K562 (cell line): ENCODE data around the gene UBXN4. TPM values are rescaled to one million over a fixed set of nuclear protein-coding genes. Genes with fewer than 3 reads are reported as not detected.

Experiments used
- ATAC-seq: fragments of 200-7000 bp; cut with Tn5 transposase; 3 replicates; pipeline ENCODE4 v1.9.1; 2020; ENCODE audit warnings: moderate library complexity
- BruUV-seq: library from RNA; stranded (reverse); fragments of 400-500 nt; replicated peaks from 2 replicates; lab custom pipeline; 2021; lab: Mats Ljungman, UMichigan
- CTCF ChIA-PET: fragments of 300-600 bp; formaldehyde crosslinking; extraction: SDS; loops from one replicate; lab custom pipeline; 2021; ENCODE audit warnings: low intra/inter-chr PET ratio; lab: Yijun Ruan, JAX
- POLR2A ChIA-PET: fragments of 300-600, 350-650 bp; sonication (Branson Sonifier 250); formaldehyde crosslinking; extraction: SDS; loops from one replicate; lab custom pipeline; 2021; ENCODE audit warnings: antibody characterized with exemption, inconsistent platforms; lab: Yijun Ruan, JAX
- DNase-seq, 4 experiments: peaks; one replicate each; pipeline versions ENCODE4 v3.0.0 to v3.0.0-alpha.2; 2011 to 2018; ENCODE audit warnings: low spot score in 3 of 4, mixed read lengths in 3 of 4; ENCODE audit errors: extremely low read depth in 1 of 4
- FAIRE-seq: peaks from 2 replicates; lab custom pipeline; 2011; peaks lifted over from hg19 to GRCh38; lab: Jason Lieb, UNC
- H2AFZ ChIP-seq: 2 replicates; pipeline ENCODE4 v1.6.0; 2011; ENCODE audit warnings: low read depth, low read length, control low read depth, inconsistent platforms
- H3K27ac ChIP-seq: fragments of 200-600 bp; 3 replicates; pipeline ENCODE4 v1.8.0; 2011; ENCODE audit warnings: low read depth, mild to moderate bottlenecking, control low read depth, inconsistent platforms, low read length, moderate library complexity, mixed read lengths; ENCODE audit errors: extremely low read depth
- H3K27me3 ChIP-seq, 2 experiments: fragments of 300-600 bp in 1 of 2; 2 replicates in 1 of 2; 3 replicates in 1 of 2; pipeline versions ENCODE4 v1.6.0 to v1.8.0; 2011; ENCODE audit warnings: inconsistent platforms in 2 of 2, low read length in 2 of 2, mild to moderate bottlenecking in 1 of 2, mixed read lengths in 1 of 2, moderate library complexity in 1 of 2; ENCODE audit not compliant: control insufficient read depth in 2 of 2, insufficient read depth in 2 of 2
- H3K36me3 ChIP-seq: fragments of 300-600 bp; 3 replicates; pipeline ENCODE4 v1.8.0; 2011; ENCODE audit warnings: mild to moderate bottlenecking, low read length, inconsistent platforms; ENCODE audit not compliant: control insufficient read depth, insufficient read depth
- H3K4me1 ChIP-seq, 2 experiments: fragments of 200-600 bp in 1 of 2; replicated peaks in 1 of 2; 2 replicates in 1 of 2; 3 replicates in 1 of 2; pipeline versions ENCODE4 v1.5.1 to v1.8.0; 2011; ENCODE audit warnings: inconsistent platforms in 2 of 2, low read length in 2 of 2, mild to moderate bottlenecking in 1 of 2, mixed read lengths in 1 of 2, moderate library complexity in 1 of 2; ENCODE audit not compliant: control insufficient read depth in 2 of 2, insufficient read depth in 2 of 2
- H3K4me2 ChIP-seq: 2 replicates; pipeline ENCODE4 v1.6.1; 2011; ENCODE audit warnings: low read length, control low read depth, inconsistent platforms, mixed read lengths; ENCODE audit not compliant: insufficient read depth
- H3K4me3 ChIP-seq: fragments of 200-600 bp; sonication (generic), shearing (Covaris generic); 2 replicates; pipeline ENCODE4 v1.5.1; 2016; ENCODE audit warnings: control low read depth, inconsistent platforms
- H3K79me2 ChIP-seq: fragments of 200-600 bp; 3 replicates; pipeline ENCODE4 v1.8.0; 2011; ENCODE audit warnings: low read length, inconsistent platforms; ENCODE audit not compliant: control insufficient read depth, insufficient read depth
- H3K9ac ChIP-seq, 2 experiments: 2 replicates each; pipeline versions ENCODE4 v1.6.0 to v1.6.1; 2011; ENCODE audit warnings: low read depth in 2 of 2, low read length in 2 of 2, control low read depth in 1 of 2, inconsistent platforms in 1 of 2, mild to moderate bottlenecking in 1 of 2, mixed read lengths in 1 of 2; ENCODE audit not compliant: insufficient read depth in 1 of 2
- H3K9me1 ChIP-seq: one replicate; pipeline ENCODE4 v1.6.0; 2011; ENCODE audit warnings: inconsistent platforms, mild to moderate bottlenecking, low read length, moderate library complexity; ENCODE audit not compliant: control insufficient read depth, insufficient read depth
- H3K9me3 ChIP-seq: replicated peaks from 2 replicates; pipeline ENCODE4 v1.5.1; 2011; ENCODE audit warnings: low read depth, low read length, inconsistent platforms; ENCODE audit not compliant: control insufficient read depth, insufficient read depth
- H4K20me1 ChIP-seq: replicated peaks from 2 replicates; pipeline ENCODE4 v1.6.1; 2011; ENCODE audit warnings: low read length, inconsistent platforms, mixed read lengths; ENCODE audit not compliant: control insufficient read depth, insufficient read depth
- ASH1L ChIP-seq: fragments of 450-650 bp; IDR thresholded peaks from 2 replicates; pipeline ENCODE4 v1.6.1; 2018; ENCODE audit warnings: borderline replicate concordance, mild to moderate bottlenecking, low read depth; ENCODE audit not compliant: partially characterized antibody
- CTCFL ChIP-seq: IDR thresholded peaks from 2 replicates; pipeline ENCODE4 v1.6.1; 2011; ENCODE audit warnings: borderline replicate concordance, low read depth, mild to moderate bottlenecking, moderate library complexity, low read length; ENCODE audit not compliant: insufficient read depth, poor library complexity, severe bottlenecking
- ELK3 ChIP-seq: fragments of 450-650 bp; formaldehyde crosslinking; IDR thresholded peaks from 2 replicates; pipeline ENCODE4 v1.4.0; 2020; ENCODE audit warnings: mild to moderate bottlenecking
- ETV1 ChIP-seq: fragments of 450-650 bp; conservative IDR thresholded peaks from 2 replicates; pipeline ENCODE4 v1.6.1; 2016; ENCODE audit warnings: missing genetic modification characterization, control low read depth, low read depth, missing compliant biosample characterization
- HEY1 ChIP-seq: fragments of 250-450 bp; sonication (Bioruptor Pico); IDR thresholded peaks from 2 replicates; pipeline ENCODE4 v1.5.0; 2020; ENCODE audit warnings: mild to moderate bottlenecking, moderate library complexity, borderline replicate concordance
- HSF4 ChIP-seq: fragments of 250-450 bp; sonication (Bioruptor Pico); IDR thresholded peaks from 2 replicates; pipeline ENCODE4 v2.1.2; 2022; ENCODE audit warnings: mild to moderate bottlenecking, moderate library complexity, borderline replicate concordance
- MCM5 ChIP-seq: fragments of 450-650 bp; IDR thresholded peaks from 2 replicates; pipeline ENCODE4 v1.6.1; 2016; ENCODE audit warnings: low read depth
- MTA3 ChIP-seq: fragments of 450-650 bp; formaldehyde crosslinking; IDR thresholded peaks from 2 replicates; pipeline ENCODE4 v1.6.1; 2017; ENCODE audit warnings: mild to moderate bottlenecking, borderline replicate concordance
- NCOA6 ChIP-seq: fragments of 450-650 bp; IDR thresholded peaks from 2 replicates; pipeline ENCODE4 v1.6.1; 2017; ENCODE audit warnings: mild to moderate bottlenecking
- RAD51 ChIP-seq: fragments of 450-650 bp; IDR thresholded peaks from 2 replicates; pipeline ENCODE4 v1.7.1; 2016; ENCODE audit warnings: low read depth, mild to moderate bottlenecking, borderline replicate concordance
- ZNF140 ChIP-seq: fragments of 250-450 bp; sonication (Bioruptor Pico); IDR thresholded peaks from 2 replicates; pipeline ENCODE4 v1.8.0; 2021; ENCODE audit warnings: moderate library complexity, mild to moderate bottlenecking, inconsistent platforms
- ZNF217 ChIP-seq: sonication (generic); formaldehyde crosslinking; IDR thresholded peaks from 2 replicates; pipeline ENCODE4 v1.8.0; 2022; ENCODE audit warnings: mild to moderate bottlenecking, missing genetic modification reagents
- ZNF311 ChIP-seq: fragments of 250-450 bp; sonication (Bioruptor Pico); IDR thresholded peaks from 2 replicates; pipeline ENCODE4 v1.4.0; 2020; ENCODE audit warnings: mild to moderate bottlenecking, moderate library complexity
- WGBS: fragments of 100-300 bp; shearing (Covaris generic); methylation state at CpG from one replicate; pipeline ENCODE4 v1.1.6; 2016; ENCODE audit warnings: low coverage, mixed read lengths; ENCODE audit not compliant: insufficient coverage; ENCODE audit errors: missing lambda C conversion rate; 5-methylcytosine and 5-hydroxymethylcytosine counted together
- in situ Hi-C: fragments of 300-500 bp; cut with MboI; formaldehyde crosslinking; loops from 4 replicates; pipeline ENCODE4 v1.15.0; 2018; ENCODE audit warnings: inconsistent platforms, mixed read lengths
- intact Hi-C: fragments of 100-400 bp; cut with micrococcal nuclease; formaldehyde crosslinking; loops from 2 replicates; pipeline ENCODE4 v1.14.2; 2022
- polyA plus RNA-seq, 8 experiments: library from polyadenylated mRNA; depleted of rRNA in 4 of 8; stranded (reverse) in 5 of 8; unstranded in 3 of 8; fragments of >200 nt; fragmentation: Nextera tagmentation in 2 of 8; fragmentation: Illumina TruSeq in 1 of 8; extraction: Ambion mirVana in 2 of 8; extraction: Trizol in 1 of 8; gene quantifications; 2 replicates each; pipeline versions ENCODE4 v1.2.1 to v1.2.3, GENCODE V29; 2011 to 2014; ENCODE audit warnings: inconsistent platforms in 1 of 8, missing spikeins in 1 of 8
- total RNA-seq, 7 experiments: library from RNA; depleted of rRNA in 6 of 7; stranded (reverse); fragments of >200 nt in 6 of 7; fragmentation: Illumina TruSeq in 2 of 7; extraction: Trizol in 2 of 7; gene quantifications; 2 replicates each; pipeline versions ENCODE4 v1.2.1 to v1.2.3, GENCODE V29; 2011 to 2021; ENCODE audit warnings: low replicate concordance in 1 of 7
- TF ChIP-seq, protein P1 (sequence below), 2 experiments: fragments of 450-650 bp in 1 of 2; sonication (generic) in 1 of 2; formaldehyde crosslinking; conservative IDR thresholded peaks; 2 replicates each; pipeline versions ENCODE4 v1.4.0 to v1.8.1; 2020 to 2022; ENCODE audit warnings: mild to moderate bottlenecking in 1 of 2, missing genetic modification reagents in 1 of 2
- TF ChIP-seq, protein P2 (sequence below): sonication (generic); formaldehyde crosslinking; IDR thresholded peaks from 2 replicates; pipeline ENCODE4 v1.4.0; 2020; ENCODE audit warnings: mild to moderate bottlenecking, missing genetic modification reagents

Gene UBXN4
- total and polyA plus RNA-seq, 9 of the 15 experiments (the other 6 are each of a cell fraction or from before 2014, with no cell fraction given), result 30.4 to 127 (median 55.3) TPM

- Histone ChIP-seq H3K79me2 (no peaks in the 10 kb centered on the region), H3K27ac (no peak overlapping the region), H3K9me3 (no peaks in the 10 kb centered on the region), H3K9ac (no peak overlapping the region), H3K9me1 (no peaks in the 10 kb centered on the region), H3K4me3 (no peak overlapping the region), H4K20me1 (no peaks in the 10 kb centered on the region), H3K4me1 (peaks cover 0 to 5% of the 10 kb centered on the region in 2 experiments; a peak in 2 of 5 replicates), H3K27me3 (peaks cover 46 to 67% of the 10 kb centered on the region in 2 experiments), H3K36me3 (no peaks in the 10 kb centered on the region)
- CTCF ChIA-PET, result no interaction called here
- DNase-seq (no peak), FAIRE-seq (no peak)
- in situ Hi-C loops, result no loop called here
- POLR2A ChIA-PET, result no interaction called here
- intact Hi-C loops, result no loop called here
- TF ChIP-seq ZNF140 (CRISPR knock-in tag) (no peak), NCOA6 (no peak), RAD51 (no peak), HEY1 (CRISPR knock-in tag) (no peak), ZNF217 (CRISPR knock-in tag) (no peak), ELK3 (no peak), MCM5 (no peak), HSF4 (CRISPR knock-in tag) (no peak), ASH1L (no peak), MTA3 (no peak), CTCFL (no peak), ZNF311 (no peak), ETV1 (tag) (no peak)
- TF ChIP-seq, protein P1, sequence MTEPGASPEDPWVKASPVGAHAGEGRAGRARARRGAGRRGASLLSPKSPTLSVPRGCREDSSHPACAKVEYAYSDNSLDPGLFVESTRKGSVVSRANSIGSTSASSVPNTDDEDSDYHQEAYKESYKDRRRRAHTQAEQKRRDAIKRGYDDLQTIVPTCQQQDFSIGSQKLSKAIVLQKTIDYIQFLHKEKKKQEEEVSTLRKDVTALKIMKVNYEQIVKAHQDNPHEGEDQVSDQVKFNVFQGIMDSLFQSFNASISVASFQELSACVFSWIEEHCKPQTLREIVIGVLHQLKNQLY (CRISPR knock-in tag; conservative IDR thresholded peaks at IDR 0.05), result no peak
- TF ChIP-seq, protein P2, sequence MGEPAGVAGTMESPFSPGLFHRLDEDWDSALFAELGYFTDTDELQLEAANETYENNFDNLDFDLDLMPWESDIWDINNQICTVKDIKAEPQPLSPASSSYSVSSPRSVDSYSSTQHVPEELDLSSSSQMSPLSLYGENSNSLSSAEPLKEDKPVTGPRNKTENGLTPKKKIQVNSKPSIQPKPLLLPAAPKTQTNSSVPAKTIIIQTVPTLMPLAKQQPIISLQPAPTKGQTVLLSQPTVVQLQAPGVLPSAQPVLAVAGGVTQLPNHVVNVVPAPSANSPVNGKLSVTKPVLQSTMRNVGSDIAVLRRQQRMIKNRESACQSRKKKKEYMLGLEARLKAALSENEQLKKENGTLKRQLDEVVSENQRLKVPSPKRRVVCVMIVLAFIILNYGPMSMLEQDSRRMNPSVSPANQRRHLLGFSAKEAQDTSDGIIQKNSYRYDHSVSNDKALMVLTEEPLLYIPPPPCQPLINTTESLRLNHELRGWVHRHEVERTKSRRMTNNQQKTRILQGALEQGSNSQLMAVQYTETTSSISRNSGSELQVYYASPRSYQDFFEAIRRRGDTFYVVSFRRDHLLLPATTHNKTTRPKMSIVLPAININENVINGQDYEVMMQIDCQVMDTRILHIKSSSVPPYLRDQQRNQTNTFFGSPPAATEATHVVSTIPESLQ, result no peak
- TF ChIP-seq, all 486 proteins: peak for 0
- H3K4me2 ChIP-seq, result no peak overlapping the region
- BruUV-seq, result no TSS peak
- 6% methylated on average over 2 of the region's 2 CpGs for WGBS
- no peak for ATAC-seq
- H2AFZ ChIP-seq, result no peak overlapping the region
Observed at GRCh38 chr2:135821190-135821589, 79.5 kb downstream of the UBXN4 start.
